SK-N-DZ (cell line): Measurements from ENCODE around the gene TCN2. TPM values are rescaled to one million over a fixed set of nuclear protein-coding genes. Genes with fewer than 3 reads are reported as not detected.
"Not testable (repeated sequence)": the region's sequence is repeated elsewhere in the genome, so short reads cannot be mapped to it uniquely, and the experiment has no call there.

ENCODE experiments used
- DNase-seq: peaks from one replicate; pipeline ENCODE4 v3.0.0-alpha.2; 2015; ENCODE audit warnings: low spot score
- polyA plus RNA-seq, 2 experiments: library from polyadenylated mRNA; depleted of rRNA; stranded (reverse); fragments of >200 nt; gene quantifications; 2 replicates each; pipeline ENCODE4 v1.2.3, GENCODE V29; 2014

Gene TCN2
- 8.5 and 9.7 TPM in 2 replicates for polyA plus RNA-seq (2014; cell fraction: cytosol; rRNA removed)
- 7.3 and 7.8 TPM in 2 replicates for polyA plus RNA-seq (2014; cell fraction: nucleus; rRNA removed)

DNA sequence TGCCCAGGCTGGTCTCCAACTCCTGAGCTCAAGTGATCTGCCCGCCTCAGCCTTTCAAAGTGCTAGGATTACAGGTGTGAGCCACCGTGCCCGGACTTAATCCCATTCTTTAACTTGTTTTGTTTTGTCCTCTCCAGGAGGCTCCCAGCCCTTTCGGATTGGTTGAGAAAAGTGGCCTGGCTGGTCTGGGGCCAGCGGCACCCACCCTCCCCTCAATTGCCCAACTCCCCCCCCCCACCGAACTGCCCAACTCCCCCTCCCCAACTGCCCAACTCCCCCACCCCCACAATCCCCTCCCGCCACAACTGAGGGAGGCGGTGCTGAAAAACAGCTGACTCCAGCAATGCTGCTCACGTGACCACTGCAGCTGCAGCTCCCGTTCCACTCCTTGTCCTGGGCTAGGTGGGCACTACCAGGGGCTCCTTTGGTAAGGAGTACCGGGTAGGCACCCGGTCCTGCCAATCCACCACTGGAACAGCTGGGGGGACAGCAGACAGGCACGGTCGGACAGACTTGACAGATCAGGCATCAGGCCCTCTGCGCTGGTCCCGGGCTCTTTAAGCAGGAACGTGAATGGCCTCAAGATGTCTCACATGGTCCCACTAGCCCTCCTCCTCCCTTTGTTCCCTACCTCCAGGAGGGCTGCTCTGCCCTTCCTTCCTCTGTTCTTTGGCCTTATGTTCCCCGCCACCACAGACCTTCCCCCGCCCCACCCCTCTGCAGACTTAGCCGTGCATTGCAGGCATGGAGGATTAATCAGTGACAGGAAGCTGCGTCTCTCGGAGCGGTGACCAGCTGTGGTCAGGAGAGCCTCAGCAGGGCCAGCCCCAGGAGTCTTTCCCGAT is at the start of gene TCN2:
Gene TCN2 (plus strand): TSS at position 720 of the 845 bp plus-strand sequence. CDS start 158 bp downstream, outside the sequence.
- DNase-seq: peak; percentile 70

DNA sequence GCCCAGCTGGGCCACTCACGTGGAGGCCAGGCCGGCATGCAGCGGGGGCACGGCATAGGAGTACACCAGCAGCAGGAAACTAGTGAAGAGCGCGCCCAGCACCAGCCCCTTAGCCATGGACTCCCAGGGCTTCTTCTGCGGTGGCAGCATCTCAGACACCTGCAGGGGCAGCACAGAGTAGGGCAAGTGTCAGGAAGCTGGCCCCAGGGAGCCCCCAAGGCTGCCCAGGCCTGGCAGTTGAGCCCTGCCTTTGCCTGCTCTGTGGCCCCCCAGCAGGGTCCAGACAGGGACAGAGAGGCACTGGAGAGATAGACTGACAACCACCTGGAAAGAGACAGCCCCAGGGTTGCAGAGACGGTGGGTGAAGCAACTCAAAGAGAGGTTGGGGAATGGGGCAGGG is 49.7 kb upstream of the TCN2 start:
- DNase-seq: no peak

DNA sequence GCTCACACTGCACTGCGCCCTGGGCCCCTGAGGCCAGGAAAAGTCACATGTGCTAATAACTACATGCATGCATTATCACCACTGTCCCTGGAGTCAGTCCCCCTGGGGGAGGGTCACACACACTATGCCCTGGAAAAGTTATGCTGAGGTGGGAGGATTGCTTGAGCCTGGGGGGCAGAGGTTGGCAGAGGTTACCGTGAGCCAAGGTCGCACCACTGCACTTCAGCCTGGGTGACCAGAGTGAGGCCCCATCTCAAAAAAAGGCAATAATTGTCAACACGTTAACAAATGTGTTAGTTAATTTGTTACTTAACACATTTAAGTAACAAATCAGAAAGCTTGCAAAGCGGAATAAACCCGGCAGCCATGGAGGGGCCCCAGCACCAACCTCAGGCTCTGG is 47.1 kb upstream of the TCN2 start:
- DNase-seq: no peak

DNA sequence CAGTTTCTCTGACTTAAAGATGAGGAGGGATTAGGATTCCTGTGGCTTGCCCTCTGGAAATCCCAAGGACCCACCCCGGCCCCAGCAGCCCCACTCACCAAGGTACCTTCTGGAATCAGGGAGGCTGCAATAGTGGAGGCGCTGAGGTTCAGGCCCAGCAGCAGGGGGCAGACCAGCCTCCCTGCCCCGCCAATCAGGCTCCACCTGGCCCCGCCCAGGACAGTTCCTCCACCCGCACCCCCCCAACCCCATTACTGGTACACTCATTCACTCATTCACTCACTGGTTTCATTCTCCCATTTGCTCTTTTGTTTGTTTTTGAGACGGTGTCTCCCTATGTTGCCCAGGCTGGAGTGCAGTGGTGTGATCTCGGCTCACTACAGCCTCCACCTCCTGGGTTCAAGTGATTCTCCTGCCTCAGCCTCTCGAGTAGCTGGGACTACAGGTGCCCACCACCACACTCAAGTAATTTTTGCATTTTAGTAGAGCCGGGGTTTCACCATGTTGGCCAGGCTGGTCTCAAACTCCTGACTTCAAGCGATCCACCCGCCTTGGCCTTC is 46.3 kb upstream of the TCN2 start:
- DNase-seq: not testable (repeated sequence)

DNA sequence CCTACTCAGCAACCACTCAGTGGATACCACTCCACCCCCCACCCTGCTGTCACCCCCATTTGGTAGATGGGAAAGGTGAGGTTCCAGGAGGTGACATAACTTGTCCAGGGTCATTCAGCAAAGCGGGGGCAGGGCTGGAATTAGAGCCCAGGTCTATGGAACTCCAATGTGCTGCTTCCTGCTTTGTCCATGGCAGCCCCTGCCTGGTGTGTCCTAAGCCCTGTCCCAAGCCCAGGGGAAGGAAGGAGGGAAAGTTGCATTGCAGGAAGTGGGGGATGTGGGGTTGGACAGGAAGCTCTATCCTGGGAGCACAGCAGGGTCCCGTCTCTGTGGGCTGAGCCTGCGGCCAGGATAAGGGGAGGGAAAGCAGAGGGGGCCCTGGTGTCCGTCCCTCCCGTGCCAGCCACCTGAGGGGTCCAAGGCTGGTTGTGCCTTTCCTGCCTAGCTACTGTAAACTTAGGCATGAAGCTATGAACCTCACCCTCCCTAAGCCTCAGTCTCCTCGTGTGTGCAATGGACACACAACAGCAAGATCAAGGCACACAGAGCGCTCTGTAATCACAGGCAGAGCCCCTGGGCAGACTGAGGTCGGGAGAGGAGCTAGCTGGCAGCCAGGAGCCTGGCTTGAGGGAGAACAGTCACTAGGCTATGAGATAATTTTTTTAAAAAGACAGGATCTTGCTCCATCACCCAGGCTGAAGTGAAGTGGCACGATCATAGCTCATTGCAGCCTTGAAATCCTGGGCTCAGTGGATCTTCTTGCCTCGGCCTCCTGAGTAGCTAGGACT is 45.4 kb upstream of the TCN2 start:
- DNase-seq: no peak

DNA sequence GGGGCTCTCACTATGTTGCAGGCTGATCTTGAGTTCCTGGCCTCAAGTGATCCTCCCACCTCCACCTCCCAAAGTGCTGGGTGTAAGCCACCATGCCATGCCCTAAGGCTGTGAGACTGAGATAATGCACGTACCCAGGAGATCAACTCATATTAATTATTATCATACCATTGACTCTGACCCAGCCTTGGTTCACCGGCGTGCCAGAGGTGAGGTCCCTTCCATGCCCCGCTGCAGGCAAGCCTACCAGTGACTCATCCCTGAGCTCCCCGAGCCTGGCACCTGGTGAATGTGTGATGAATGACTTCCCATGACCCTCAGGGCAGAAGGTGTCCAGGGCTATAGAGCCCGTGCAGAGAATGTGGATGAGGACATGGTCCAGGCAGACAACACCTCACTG is 44.6 kb upstream of the TCN2 start:
- DNase-seq: no peak

DNA sequence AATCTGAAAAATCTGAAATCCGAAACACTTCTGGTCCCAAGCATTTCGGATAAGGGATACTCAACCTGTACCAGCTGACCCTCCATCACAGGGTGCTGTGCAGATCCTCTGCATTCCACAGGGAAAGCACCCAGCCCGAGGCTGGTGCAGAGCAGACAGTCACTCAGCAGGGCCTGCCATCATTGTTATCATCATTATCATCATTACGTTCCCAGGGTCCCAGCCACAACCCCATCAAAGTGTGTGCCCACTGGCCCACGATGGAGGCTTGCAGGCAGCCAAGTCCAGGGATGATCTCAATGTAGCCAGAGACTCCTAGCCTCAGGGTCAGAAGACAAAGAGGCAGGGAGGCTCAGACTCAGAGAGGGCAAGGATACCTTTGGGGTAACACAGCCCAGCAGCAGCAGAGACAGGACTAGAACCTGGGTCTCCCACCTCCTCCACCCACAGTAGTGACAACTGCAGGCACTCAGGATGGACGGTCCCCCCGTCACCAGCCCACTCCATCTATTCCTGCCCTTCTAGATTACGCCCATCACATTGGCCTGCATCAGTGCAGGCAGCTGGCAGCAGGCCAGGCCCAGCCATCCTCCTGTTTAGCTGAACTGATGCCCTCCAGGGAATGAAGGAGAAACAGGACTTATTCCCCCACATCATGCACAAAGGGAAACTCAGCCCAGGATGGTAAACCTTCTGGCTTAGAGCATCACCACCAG is 42.8 kb upstream of the TCN2 start:
- DNase-seq: no peak

DNA sequence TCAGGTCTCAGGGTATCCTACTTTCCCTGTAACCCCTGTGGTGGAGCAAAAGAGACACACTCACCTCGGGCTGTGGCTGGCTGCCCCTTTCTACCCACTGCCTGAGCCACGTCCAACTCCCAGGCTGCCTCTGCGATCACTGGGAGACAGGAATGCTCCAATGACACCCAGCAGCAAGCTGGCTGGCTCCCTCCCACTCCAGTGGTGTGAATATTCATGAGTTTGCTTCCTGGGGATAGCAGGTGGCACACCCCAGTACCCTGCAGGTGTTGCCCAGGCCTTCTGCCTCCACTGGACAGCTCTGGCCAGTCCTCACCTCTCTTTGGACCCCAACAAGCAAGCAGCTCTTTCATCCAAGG is 42.2 kb upstream of the TCN2 start:
- no peak for DNase-seq

DNA sequence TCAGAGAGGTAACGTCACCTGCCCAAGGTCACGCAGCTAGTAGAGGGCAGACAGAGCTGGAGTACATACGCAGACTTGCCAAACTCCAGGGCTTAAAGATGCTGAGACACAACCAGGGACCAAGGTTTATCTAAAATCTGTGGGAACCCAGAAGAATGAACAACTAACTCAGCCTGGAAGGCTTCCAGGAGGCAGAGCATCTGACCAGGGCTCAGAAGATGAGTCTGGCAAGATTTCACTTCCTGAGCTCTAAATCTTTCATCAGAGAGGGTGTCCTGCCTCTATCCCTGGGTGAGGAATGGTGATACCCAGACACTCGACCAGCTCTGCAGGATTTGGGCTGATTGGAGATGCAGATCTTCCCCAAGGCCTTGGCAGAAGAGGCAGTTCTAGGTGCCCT is 41.6 kb upstream of the TCN2 start:
- DNase-seq: no peak

DNA sequence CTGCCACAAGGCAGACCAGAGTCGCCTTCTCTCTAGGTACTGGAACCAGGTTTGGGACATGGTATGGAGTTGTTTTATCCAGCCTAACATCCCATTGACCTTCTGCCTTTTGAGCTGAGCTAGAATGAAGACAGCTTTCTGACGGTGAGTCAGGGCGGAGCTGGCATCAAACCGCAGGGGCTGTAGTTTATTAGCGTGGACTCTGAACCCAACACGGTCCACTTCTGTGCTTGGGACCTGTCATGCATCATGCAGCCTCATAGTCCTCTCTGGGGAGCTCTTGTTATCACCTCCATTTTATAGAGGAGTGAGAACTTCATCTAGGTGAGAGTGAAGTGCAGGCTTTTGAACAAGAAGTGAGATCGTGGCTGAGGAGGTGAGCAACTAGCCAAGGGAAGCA is 40.8 kb upstream of the TCN2 start:
- DNase-seq: no peak

DNA sequence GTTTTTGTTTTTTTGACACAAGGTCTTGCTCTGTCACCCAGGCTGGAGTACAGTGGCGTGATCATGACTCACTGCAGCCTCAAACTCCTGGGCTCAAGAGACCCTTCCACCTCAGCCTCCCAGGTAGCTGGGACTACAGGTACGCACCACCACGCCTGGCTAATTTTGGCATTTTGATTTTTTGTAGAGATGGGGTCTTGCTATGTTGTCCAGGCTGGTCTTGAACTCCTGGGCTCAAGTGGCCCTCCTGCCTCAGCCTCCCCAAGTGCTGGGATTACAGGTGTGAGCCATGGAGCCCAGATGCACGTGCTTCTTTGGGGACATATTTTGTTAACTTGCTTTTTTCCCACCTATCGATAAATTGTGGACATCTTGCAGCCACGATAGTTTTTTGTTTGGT is 39.7 kb upstream of the TCN2 start:
- not testable (repeated sequence) for DNase-seq

DNA sequence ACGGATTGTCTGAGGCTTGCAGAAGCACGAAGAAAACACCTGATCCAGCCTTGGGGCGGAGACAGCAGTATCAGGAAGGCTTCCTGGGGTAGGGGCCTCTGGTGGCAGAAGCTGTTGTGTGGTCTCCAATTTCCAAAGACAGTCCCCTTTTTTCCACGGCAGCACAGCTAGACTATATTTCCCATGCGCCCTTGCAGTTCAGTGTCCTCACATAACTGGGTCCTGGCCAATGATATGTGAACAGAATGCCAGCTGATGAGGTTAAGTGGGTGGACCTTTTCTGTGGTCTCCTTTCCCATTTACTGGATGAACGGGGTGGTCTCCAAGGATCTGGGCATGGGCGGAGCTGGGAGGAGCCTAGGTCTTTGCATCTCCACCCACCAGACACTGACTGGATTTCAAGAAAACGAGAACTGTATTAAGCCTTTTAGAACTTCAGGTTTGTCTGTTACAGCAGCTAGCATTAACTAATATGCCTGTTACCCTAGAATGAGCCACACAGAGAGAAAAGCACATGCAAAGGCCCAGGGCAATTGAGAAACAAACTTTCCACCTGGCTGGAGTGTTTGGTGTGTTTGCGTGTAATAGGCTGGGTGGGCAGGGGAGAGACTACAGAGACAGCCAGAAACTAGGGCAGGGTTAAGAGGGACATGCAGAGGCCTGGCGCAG is 38.7 kb upstream of the TCN2 start:
- peak; percentile 81 for DNase-seq

DNA sequence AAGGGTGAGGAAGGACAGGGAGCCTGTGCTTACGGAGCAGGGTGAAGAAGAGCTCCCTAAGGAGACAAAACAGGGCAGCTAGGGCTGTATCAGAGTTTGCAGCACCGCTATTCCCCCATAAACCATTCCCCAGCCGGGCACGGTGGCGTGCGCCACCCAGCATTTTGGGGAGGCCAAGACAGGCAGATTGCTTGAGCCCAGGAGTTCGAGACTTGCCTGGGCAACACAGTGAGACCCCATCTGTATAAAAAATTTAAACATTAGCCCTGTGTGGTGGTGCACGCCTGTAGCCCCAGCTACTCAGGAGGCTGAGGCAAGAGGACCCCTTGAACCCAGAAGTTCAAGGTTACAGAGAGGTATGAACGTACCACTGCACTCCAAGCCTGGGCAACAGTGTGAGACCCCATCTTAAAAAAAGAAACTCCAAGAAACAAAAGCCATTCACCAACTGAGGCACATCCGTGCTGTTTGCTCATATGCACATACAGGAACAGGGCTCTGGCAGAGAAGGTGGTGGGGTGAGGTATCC is 37.2 kb upstream of the TCN2 start:
- DNase-seq: no peak

DNA sequence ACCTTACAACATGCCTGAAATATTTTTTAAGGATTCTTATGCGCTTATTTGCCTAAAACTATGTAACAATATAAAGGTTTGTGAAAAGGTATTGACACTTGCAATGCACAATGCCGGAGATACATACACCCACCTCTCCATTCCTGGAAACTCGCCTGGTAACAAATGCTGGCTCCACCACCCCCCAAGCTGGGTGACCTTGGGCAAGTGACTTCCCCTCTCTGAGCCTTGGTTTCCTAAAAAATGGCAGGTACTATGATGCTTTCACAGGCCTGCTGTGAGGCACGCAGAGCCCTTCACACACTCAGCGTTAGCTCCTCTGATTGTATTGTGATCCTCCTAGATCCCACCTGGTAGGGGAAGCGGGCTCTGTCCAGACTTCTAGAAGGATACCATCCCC is 34.8 kb upstream of the TCN2 start:
- no peak for DNase-seq

DNA sequence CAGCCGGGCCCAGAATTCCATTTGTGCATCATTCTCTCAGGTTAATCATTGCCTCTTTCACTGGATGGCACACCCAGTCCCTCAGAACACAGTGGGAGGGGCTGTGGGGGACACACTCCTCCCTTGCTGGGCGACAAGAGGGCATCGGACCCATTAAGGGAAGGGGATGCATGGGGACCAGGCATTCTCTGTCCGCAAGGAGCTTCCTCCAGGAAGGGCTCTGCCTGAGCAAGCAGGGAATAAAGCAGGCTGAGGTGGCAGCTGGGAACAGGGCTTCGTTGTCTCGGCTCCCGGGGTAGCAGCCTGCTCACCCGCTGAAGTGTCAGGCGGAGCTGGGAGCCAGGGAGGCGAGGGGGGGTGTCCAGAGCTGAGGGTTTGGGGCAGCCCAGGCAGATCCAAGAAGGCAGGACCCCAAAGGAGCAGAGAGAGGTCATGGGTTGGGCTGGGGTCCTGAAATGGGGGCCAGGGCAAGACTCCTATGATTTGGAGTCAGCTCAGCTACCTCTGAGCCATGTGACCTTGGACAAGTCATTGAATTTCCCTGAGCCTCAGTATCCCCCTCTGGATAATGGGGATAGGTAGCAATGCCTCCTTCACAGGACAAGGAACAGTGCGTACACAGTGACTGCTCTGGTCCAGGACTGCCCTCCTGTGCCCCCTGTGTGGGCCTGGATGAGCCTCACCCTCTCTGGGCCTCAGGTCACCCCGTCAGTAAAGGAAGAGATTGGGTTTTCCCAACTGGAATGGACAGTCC is 34.0 kb upstream of the TCN2 start:
- DNase-seq: no peak

DNA sequence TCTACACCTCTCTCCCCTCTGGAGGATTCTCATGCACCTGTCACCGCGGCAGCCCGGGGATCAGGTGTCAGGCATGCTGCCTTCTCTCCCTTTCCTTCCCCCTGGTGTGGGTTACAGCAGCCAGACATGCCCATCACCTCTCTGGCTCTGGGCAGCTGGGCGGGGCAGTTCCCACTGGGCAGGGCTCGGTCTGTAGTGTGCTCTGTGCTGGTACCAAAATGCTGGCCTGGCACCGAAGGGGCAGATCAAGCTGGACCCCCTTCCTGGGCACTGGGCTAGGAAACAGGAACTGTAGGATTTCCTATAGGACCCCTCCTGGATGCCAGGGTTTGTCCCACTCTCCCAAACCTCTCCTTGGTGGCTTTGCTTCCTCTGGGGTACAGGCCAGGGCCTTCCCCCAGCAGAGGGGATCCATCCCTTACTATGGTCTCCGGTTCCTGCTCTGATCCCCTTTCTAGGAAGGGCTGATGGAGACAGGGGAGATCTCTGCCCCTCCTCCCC is 33.3 kb upstream of the TCN2 start:
- DNase-seq: no peak

DNA sequence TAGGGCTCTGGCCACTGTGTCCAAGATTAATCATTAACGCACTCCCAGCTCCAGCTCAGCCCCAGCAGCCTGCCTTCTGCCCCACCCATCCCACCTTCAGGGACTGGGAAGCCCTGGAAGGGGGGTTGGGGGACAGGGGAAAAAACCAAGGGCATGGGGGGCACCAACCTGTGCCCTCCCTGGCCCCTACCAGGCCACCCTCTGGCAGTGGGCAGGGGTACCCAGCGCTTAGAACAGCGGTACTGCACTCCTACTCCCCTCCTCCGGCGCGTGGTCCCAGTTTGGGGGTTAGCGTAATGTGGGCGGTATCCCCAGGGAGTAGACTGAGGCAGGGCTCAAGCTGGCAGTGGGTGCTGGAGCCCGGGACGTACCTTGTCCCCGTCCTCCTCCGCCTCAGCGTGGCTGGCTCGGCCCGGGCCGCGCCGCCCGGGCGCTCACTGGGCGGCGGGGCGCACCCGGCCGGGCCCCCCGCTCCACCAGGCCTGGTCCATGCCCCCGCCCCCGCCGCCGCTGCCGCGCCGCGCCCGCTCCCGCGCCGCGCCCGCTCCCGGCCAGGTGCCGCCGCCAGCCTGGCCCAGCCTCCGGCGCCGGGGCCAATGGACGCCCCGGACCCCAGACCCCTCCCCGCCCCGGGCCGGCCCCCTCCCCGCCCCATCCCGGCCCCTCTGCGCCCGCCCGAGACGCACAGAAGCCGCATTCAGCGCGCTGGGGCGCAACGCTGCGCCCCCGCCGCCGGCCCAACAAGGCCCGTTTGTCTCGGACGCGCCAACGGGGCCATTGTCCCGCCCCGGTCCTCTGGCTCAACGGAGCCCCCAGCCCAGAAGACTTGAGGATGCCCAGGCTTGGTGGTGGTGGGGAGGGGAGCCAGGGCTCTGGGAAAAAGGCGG is 32.6 kb upstream of the TCN2 start, which contains the start of gene GAL3ST1:
Gene GAL3ST1 (minus strand): TSS at position 571 of the 887 bp plus-strand sequence. CDS start 17,273 bp downstream, outside the sequence.
- no peak for DNase-seq

DNA sequence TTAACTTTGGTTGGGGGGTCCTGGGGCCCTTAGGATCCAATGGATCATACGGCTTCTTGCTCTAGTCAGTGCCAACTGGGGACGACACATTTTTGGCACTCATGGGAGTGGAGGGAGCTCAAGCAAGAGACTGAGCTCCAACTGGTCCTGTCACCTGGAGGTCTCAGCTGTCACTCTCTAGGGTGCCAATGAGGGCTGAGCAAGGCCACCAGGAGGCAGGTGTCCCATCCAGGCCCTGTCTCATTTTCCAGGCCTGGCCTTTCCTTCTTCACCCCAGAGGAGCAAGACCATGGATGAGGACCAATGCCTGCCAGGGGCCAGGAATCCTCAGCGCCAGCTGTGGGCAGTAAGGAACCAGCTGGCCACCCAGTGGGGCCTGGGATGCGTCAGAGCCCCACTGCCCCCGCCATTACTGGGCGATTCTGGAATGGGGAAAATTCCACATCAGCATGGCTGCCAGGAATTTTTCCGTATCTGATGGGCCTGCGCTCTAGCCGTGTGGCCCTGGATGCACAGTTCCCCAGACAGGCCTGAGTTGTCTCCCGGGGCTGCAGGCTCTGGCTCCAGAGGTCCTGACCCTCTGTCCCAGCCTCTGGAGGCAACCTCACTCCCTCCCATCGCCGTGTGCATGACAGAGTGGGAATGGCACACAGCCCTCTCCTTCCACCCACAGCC is 31.8 kb upstream of the TCN2 start:
- no peak for DNase-seq
